ENCODE measurements around the gene MEOX1. TPM values are rescaled to one million over a fixed set of nuclear protein-coding genes. Genes with fewer than 3 reads are reported as not detected.

MEOX1 gene
- total RNA-seq, 1 donor from 2014 or later: not detected

GRCh38 chr17:43683928-43684653 lies 22.4 kb upstream of the MEOX1 start:
- no peak for DNase-seq
- no peak for TF ChIP-seq CTCF (IDR thresholded peaks at IDR 0.05; ENCODE audit: partially characterized antibody, unreplicated experiment)
- no peak overlapping the region for H3K27ac Mint-ChIP-seq (ENCODE audit: unreplicated experiment)
- peaks cover 4% of the 10 kb centered on the region for H3K9me3 Mint-ChIP-seq (ENCODE audit: unreplicated experiment)
- no peaks in the 10 kb centered on the region for H3K36me3 Mint-ChIP-seq (ENCODE audit: unreplicated experiment)
- no peak overlapping the region for H3K4me3 Mint-ChIP-seq (ENCODE audit: unreplicated experiment)
- peaks cover 1% of the 10 kb centered on the region for H3K27me3 Mint-ChIP-seq (ENCODE audit: unreplicated experiment)
- H3K4me1 Mint-ChIP-seq (ENCODE audit: low read depth, unreplicated experiment): peaks cover 5% of the 10 kb centered on the region

GRCh38 chr17:43680461-43680860 lies 18.7 kb upstream of the MEOX1 start:
- H3K9me3 Mint-ChIP-seq (ENCODE audit: unreplicated experiment): peaks cover 6% of the 10 kb centered on the region

GRCh38 chr17:43679911-43680310 lies 18.2 kb upstream of the MEOX1 start:
- H3K27me3 Mint-ChIP-seq (ENCODE audit: unreplicated experiment): peaks cover 6% of the 10 kb centered on the region
- H3K36me3 Mint-ChIP-seq (ENCODE audit: unreplicated experiment): no peaks in the 10 kb centered on the region
- no peak overlapping the region for H3K27ac Mint-ChIP-seq (ENCODE audit: unreplicated experiment)
- H3K9me3 Mint-ChIP-seq (ENCODE audit: unreplicated experiment): peaks cover 6% of the 10 kb centered on the region
- peaks cover 13% of the 10 kb centered on the region for H3K4me1 Mint-ChIP-seq (ENCODE audit: low read depth, unreplicated experiment)
- no peak overlapping the region for H3K4me3 Mint-ChIP-seq (ENCODE audit: unreplicated experiment)
- TF ChIP-seq CTCF (IDR thresholded peaks at IDR 0.05; ENCODE audit: partially characterized antibody, unreplicated experiment): no peak
- DNase-seq: no peak

More at GRCh38 chr17:43680461-43680860, 18.7 kb upstream of the MEOX1 start:
- no peak for TF ChIP-seq CTCF (IDR thresholded peaks at IDR 0.05; ENCODE audit: partially characterized antibody, unreplicated experiment)
- H3K4me3 Mint-ChIP-seq (ENCODE audit: unreplicated experiment): no peak overlapping the region
- no peak for DNase-seq
- no peaks in the 10 kb centered on the region for H3K36me3 Mint-ChIP-seq (ENCODE audit: unreplicated experiment)
- H3K27me3 Mint-ChIP-seq (ENCODE audit: unreplicated experiment): peaks cover 6% of the 10 kb centered on the region
- H3K27ac Mint-ChIP-seq (ENCODE audit: unreplicated experiment): no peak overlapping the region
- peaks cover 13% of the 10 kb centered on the region for H3K4me1 Mint-ChIP-seq (ENCODE audit: low read depth, unreplicated experiment)

GRCh38 chr17:43679401-43679800 lies 17.7 kb upstream of the MEOX1 start:
- Mint-ChIP-seq H3K36me3 (ENCODE audit: unreplicated experiment) (no peaks in the 10 kb centered on the region), H3K9me3 (ENCODE audit: unreplicated experiment) (peaks cover 5% of the 10 kb centered on the region), H3K27me3 (ENCODE audit: unreplicated experiment) (peaks cover 6% of the 10 kb centered on the region), H3K4me1 (ENCODE audit: low read depth, unreplicated experiment) (peaks cover 13% of the 10 kb centered on the region), H3K27ac (ENCODE audit: unreplicated experiment) (no peak overlapping the region), H3K4me3 (ENCODE audit: unreplicated experiment) (no peak overlapping the region)
- no peak for DNase-seq
- TF ChIP-seq CTCF (IDR thresholded peaks at IDR 0.05; ENCODE audit: partially characterized antibody, unreplicated experiment): no peak

GRCh38 chr17:43676471-43676870 lies 14.7 kb upstream of the MEOX1 start:
- no peak for TF ChIP-seq CTCF (IDR thresholded peaks at IDR 0.05; ENCODE audit: partially characterized antibody, unreplicated experiment)
- no peak for DNase-seq
- Mint-ChIP-seq H3K4me1 (ENCODE audit: low read depth, unreplicated experiment) (peaks cover 15% of the 10 kb centered on the region), H3K4me3 (ENCODE audit: unreplicated experiment) (no peak overlapping the region), H3K9me3 (ENCODE audit: unreplicated experiment) (peaks cover 7% of the 10 kb centered on the region), H3K27me3 (ENCODE audit: unreplicated experiment) (peaks cover 5% of the 10 kb centered on the region), H3K36me3 (ENCODE audit: unreplicated experiment) (no peaks in the 10 kb centered on the region), H3K27ac (ENCODE audit: unreplicated experiment) (no peak overlapping the region)
